ENCODE results near the gene USH2A.

USH2A gene

DNA sequence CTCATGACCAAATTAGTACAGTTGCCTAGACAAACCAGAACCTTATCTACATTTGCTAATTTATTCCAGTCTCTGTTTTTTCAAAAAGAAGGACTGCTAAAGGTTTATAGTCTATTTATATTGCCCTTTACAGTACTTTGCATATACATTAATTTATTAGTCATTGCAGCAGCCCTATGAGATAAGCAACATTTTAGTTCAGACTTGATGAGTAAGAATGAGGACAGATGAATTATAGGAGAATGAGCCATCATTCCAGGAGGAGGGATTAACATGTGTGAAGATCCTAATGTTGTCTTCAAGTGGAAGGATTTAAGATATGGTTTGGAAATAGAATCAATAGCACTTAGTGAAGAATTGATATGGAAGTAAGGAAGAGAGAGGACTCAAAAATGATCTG, 703.7 kb downstream of the USH2A start:
- no peak overlapping the region for H3K27ac ChIP-seq (ENCODE audit: low read depth, low read length)
- no peak overlapping the region for H3K9ac ChIP-seq (ENCODE audit: low read length)
- no peaks in the 10 kb centered on the region for H3K36me3 ChIP-seq (ENCODE audit: control insufficient read depth, insufficient read depth, low read length)
- no peaks in the 10 kb centered on the region for H3K4me1 ChIP-seq (ENCODE audit: control insufficient read depth, insufficient read depth, low read length)
- H3K27me3 ChIP-seq (ENCODE audit: control insufficient read depth, insufficient read depth, low read length), result no peaks in the 10 kb centered on the region
- no peak overlapping the region for H3K4me3 ChIP-seq (ENCODE audit: low read length)

DNA sequence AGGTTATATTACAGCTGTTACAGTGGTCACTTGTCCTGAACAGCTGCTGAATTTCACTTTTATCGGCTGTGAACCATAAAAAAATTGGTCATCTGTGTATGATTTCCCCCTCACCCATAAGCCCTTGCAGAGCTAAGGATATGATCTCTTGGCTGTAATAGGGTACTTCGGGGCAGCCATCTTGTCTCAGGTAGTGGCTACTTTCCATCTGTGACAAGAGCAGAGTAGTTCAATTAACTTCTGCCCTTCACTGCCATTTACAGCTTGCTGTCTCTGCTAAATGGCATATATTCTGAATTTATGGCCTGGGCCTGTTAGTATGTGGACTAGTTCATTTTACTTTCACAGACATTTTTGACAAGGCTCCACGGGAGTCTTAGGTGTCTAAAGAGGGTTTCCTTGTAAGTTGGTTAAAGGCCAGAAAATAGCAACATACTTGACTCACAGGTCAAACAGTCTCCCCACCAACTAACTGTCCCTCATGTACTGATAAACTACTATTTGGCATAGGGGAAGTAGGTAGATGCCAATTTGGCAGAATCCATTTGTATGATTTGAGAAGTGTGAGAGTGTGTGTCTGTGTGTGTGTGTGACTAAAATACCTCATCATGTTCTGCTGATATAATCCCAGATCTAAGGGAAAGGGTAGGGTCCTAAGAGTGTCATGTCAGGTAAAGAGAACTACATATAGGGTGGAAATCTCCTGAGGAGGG, 704.5 kb downstream of the USH2A start:
- H3K27ac ChIP-seq (ENCODE audit: low read depth, low read length), result no peak overlapping the region
- no peaks in the 10 kb centered on the region for H3K4me1 ChIP-seq (ENCODE audit: control insufficient read depth, insufficient read depth, low read length)
- no peaks in the 10 kb centered on the region for H3K36me3 ChIP-seq (ENCODE audit: control insufficient read depth, insufficient read depth, low read length)
- H3K27me3 ChIP-seq (ENCODE audit: control insufficient read depth, insufficient read depth, low read length), result no peaks in the 10 kb centered on the region
- H3K4me3 ChIP-seq (ENCODE audit: low read length), result no peak overlapping the region
- H3K9ac ChIP-seq (ENCODE audit: low read length), result no peak overlapping the region

- Histone ChIP-seq H3K4me3 (ENCODE audit: low read length) (no peak overlapping the region), H3K27me3 (ENCODE audit: control insufficient read depth, insufficient read depth, low read length) (no peaks in the 10 kb centered on the region), H3K9ac (ENCODE audit: low read length) (no peak overlapping the region), H3K27ac (ENCODE audit: low read depth, low read length) (no peak overlapping the region), H3K36me3 (ENCODE audit: control insufficient read depth, insufficient read depth, low read length) (no peaks in the 10 kb centered on the region), H3K4me1 (ENCODE audit: control insufficient read depth, insufficient read depth, low read length) (no peaks in the 10 kb centered on the region)
These were observed 705.4 kb downstream of the USH2A start for GRCh38 chr1:215717677-215718426.

DNA sequence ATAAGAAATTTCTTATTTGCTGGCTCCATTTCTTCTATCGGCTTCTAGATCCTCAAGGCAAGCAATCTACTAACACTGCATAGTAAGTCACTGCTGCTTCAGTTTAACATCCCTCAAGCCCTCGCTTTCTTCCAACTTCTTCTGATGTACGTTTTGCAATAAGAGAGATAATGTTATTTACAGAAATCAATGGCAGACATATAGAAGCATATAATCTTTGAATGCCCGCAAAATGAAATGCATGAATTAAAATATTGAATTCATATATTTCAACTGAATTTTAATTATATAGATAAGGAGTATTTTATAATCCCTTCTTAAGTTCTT, 712.4 kb downstream of the USH2A start:
- H3K9ac ChIP-seq (ENCODE audit: low read length), result no peak overlapping the region
- no peaks in the 10 kb centered on the region for H3K36me3 ChIP-seq (ENCODE audit: control insufficient read depth, insufficient read depth, low read length)
- H3K4me1 ChIP-seq (ENCODE audit: control insufficient read depth, insufficient read depth, low read length), result no peaks in the 10 kb centered on the region
- no peaks in the 10 kb centered on the region for H3K27me3 ChIP-seq (ENCODE audit: control insufficient read depth, insufficient read depth, low read length)
- H3K4me3 ChIP-seq (ENCODE audit: low read length), result no peak overlapping the region
- H3K27ac ChIP-seq (ENCODE audit: low read depth, low read length), result no peak overlapping the region

DNA sequence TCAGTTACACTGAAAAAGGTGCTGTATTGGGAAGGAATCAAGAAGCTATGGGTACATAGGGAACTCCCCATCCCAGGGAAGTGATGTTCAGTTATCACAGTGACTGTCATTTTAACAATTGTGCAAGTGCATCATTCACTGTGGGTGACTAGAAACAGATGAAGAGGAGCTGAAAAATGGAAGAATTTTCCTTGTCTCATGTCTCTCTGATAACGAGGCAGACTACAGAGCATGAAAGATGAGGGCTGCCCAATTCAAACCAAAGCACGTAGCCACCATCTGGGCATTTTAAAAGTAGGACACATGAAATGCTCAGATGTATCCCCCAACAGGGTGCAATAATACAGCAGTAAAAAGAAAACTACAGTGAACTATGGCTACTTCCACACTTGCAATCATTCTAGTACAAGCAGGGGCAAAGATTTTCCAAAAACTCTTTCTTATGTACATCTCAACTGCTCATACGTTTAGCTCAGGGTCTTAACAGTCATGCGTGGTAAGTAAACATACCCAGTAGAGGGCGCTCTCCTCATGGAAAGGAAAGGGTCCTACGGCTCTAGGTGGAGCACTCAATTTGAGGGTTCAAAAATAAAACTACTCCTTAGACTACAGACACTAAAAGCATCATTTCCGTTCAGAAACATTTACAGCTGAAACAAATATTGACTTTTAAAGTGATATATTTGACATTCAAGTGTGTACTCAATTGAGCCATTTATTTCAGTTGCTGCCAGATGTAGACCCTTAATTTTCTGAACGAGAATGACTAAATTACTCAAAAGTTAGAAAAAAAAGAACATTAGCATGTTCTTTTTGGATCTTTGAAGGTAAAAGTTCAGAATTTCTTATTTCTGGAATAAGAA, 713.0 kb downstream of the USH2A start:
- Histone ChIP-seq H3K36me3 (ENCODE audit: control insufficient read depth, insufficient read depth, low read length) (no peaks in the 10 kb centered on the region), H3K27me3 (ENCODE audit: control insufficient read depth, insufficient read depth, low read length) (no peaks in the 10 kb centered on the region), H3K9ac (ENCODE audit: low read length) (no peak overlapping the region), H3K27ac (ENCODE audit: low read depth, low read length) (no peak overlapping the region), H3K4me1 (ENCODE audit: control insufficient read depth, insufficient read depth, low read length) (no peaks in the 10 kb centered on the region), H3K4me3 (ENCODE audit: low read length) (no peak overlapping the region)

DNA sequence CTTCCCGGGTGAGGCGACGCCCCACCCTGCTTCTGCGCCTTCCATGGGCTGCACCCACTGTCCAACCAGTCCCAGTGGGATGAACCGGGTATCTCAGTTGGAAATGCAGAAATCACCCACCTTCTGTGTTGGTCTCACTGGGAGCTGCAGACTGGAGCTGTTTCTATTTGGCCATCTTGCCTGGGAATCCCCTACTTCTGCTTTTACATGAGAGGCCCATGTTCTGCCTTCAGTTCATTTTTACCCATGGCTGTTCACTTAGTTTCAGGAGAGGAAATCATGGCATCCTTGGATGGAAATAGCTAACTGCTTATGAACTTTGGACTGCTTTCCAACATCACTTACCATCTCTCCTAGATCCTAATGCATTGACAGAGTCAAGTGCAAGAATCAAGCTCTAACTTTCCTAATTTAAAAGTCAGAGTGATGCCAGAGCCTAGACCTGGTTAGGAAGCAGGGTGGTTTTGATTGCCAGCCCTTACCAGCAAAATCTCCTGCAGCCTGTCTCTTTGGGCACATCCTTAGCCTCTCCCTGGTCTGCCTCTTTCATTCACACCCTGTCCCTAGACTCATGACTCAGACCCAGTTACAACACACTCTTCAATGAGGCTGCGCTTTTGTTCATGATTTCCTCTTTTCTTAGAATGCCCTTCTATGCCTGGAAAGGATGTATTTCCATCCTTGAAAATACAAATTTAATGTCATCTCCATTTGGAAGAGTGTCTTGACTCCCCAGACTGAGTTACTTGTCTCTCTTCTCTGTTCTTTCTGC, 719.0 kb downstream of the USH2A start:
- H3K36me3 ChIP-seq (ENCODE audit: control insufficient read depth, insufficient read depth, low read length), result no peaks in the 10 kb centered on the region
- no peaks in the 10 kb centered on the region for H3K4me1 ChIP-seq (ENCODE audit: control insufficient read depth, insufficient read depth, low read length)
- H3K9ac ChIP-seq (ENCODE audit: low read length), result no peak overlapping the region
- H3K27me3 ChIP-seq (ENCODE audit: control insufficient read depth, insufficient read depth, low read length), result no peaks in the 10 kb centered on the region
- H3K4me3 ChIP-seq (ENCODE audit: low read length), result no peak overlapping the region
- no peak overlapping the region for H3K27ac ChIP-seq (ENCODE audit: low read depth, low read length)

DNA sequence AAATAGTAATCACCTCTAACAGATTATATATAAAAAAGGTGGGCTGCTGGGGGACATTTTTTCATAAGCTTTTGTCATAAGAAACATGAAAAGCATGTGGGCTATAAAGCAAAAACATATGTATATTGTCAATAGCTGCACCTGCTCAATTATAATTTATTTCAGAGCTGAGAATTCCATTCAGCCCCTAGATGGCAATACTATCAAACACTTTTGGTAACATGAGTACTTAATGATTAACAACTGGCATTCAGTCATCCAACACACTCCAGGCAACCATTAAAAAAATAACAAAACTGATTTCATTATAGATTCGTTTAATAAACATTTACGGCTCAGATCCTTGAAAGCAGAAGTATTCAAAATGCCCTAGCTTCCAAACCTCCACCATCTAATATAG, 741.0 kb downstream of the USH2A start:
- Histone ChIP-seq H3K9ac (ENCODE audit: low read length) (no peak overlapping the region), H3K4me3 (ENCODE audit: low read length) (no peak overlapping the region), H3K27me3 (ENCODE audit: control insufficient read depth, insufficient read depth, low read length) (no peaks in the 10 kb centered on the region), H3K27ac (ENCODE audit: low read depth, low read length) (no peak overlapping the region), H3K4me1 (ENCODE audit: control insufficient read depth, insufficient read depth, low read length) (no peaks in the 10 kb centered on the region), H3K36me3 (ENCODE audit: control insufficient read depth, insufficient read depth, low read length) (no peaks in the 10 kb centered on the region)

DNA sequence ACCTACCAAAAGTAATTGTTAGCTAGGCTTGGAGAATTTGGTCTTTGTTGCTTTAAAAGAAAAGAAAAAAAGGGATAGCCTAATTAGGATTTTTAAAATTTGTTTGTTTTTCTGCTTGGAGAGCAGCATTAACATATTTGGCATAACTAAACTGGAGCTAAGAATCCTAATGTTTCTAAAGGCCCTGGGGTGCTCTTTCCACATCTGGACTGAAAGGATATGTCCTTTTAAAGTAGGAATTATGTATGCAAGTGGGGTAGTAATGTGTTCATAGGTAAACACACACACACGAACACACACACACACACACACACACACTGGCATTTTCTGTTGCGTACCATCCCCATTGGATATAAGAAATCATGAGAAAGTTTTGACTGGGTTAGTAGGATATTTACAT, 742.2 kb downstream of the USH2A start:
- H3K4me3 ChIP-seq (ENCODE audit: low read length), result no peak overlapping the region
- H3K36me3 ChIP-seq (ENCODE audit: control insufficient read depth, insufficient read depth, low read length), result no peaks in the 10 kb centered on the region
- no peak overlapping the region for H3K9ac ChIP-seq (ENCODE audit: low read length)
- H3K27ac ChIP-seq (ENCODE audit: low read depth, low read length), result no peak overlapping the region
- no peaks in the 10 kb centered on the region for H3K4me1 ChIP-seq (ENCODE audit: control insufficient read depth, insufficient read depth, low read length)
- no peaks in the 10 kb centered on the region for H3K27me3 ChIP-seq (ENCODE audit: control insufficient read depth, insufficient read depth, low read length)

- no peaks in the 10 kb centered on the region for H3K36me3 ChIP-seq (ENCODE audit: control insufficient read depth, insufficient read depth, low read length)
- no peak overlapping the region for H3K27ac ChIP-seq (ENCODE audit: low read depth, low read length)
- H3K9ac ChIP-seq (ENCODE audit: low read length), result no peak overlapping the region
- H3K4me1 ChIP-seq (ENCODE audit: control insufficient read depth, insufficient read depth, low read length), result no peaks in the 10 kb centered on the region
- no peaks in the 10 kb centered on the region for H3K27me3 ChIP-seq (ENCODE audit: control insufficient read depth, insufficient read depth, low read length)
- no peak overlapping the region for H3K4me3 ChIP-seq (ENCODE audit: low read length)
These were observed 744.0 kb downstream of the USH2A start for GRCh38 chr1:215679231-215679630.

DNA sequence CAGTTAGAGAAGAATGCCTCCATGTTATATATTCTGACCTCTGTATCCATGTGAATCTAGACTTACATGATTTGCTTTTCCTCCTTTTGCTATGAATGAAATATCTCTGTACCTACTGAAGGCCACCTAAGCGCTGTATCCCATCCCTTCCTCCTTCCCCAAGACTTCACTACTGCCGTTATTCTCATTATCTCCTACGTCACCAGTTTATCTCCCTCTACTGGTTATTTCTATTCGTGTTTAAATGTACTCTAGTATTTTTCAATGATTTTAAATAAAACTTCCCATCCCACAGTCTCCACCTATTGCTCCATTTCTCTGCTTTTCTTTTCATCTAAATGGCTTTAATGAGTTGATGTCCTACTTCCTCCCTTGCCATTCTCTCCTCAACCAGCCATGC, 746.1 kb downstream of the USH2A start:
- no peak overlapping the region for H3K4me3 ChIP-seq (ENCODE audit: low read length)
- no peaks in the 10 kb centered on the region for H3K27me3 ChIP-seq (ENCODE audit: control insufficient read depth, insufficient read depth, low read length)
- H3K4me1 ChIP-seq (ENCODE audit: control insufficient read depth, insufficient read depth, low read length), result no peaks in the 10 kb centered on the region
- no peaks in the 10 kb centered on the region for H3K36me3 ChIP-seq (ENCODE audit: control insufficient read depth, insufficient read depth, low read length)
- H3K27ac ChIP-seq (ENCODE audit: low read depth, low read length), result no peak overlapping the region
- H3K9ac ChIP-seq (ENCODE audit: low read length), result no peak overlapping the region

GRCh38 chr1:215673943-215674342, 749.3 kb downstream of the USH2A start:
- Histone ChIP-seq H3K27me3 (ENCODE audit: control insufficient read depth, insufficient read depth, low read length) (no peaks in the 10 kb centered on the region), H3K27ac (ENCODE audit: low read depth, low read length) (no peak overlapping the region), H3K4me3 (ENCODE audit: low read length) (no peak overlapping the region), H3K36me3 (ENCODE audit: control insufficient read depth, insufficient read depth, low read length) (no peaks in the 10 kb centered on the region), H3K9ac (ENCODE audit: low read length) (no peak overlapping the region), H3K4me1 (ENCODE audit: control insufficient read depth, insufficient read depth, low read length) (no peaks in the 10 kb centered on the region)

DNA sequence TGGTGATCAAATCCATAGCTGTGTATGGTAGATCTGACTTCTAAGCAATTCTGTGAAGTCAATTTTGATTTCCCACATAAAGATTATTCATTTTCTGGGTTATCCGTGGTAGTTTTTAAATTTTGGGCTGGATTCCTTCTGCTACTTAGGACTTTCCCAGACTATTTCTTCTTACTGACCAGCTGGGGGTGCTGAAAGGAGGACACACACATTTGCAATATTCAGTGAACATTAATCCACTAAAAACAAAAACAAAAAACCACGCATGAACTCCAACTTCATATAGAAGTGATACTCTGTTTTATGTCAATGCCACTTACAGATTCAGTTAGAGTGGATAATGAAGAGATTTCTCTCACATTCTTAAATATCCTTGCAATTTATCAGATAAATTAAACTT, 750.8 kb downstream of the USH2A start:
- Histone ChIP-seq H3K9ac (ENCODE audit: low read length) (no peak overlapping the region), H3K27me3 (ENCODE audit: control insufficient read depth, insufficient read depth, low read length) (no peaks in the 10 kb centered on the region), H3K4me3 (ENCODE audit: low read length) (no peak overlapping the region), H3K27ac (ENCODE audit: low read depth, low read length) (no peak overlapping the region), H3K36me3 (ENCODE audit: control insufficient read depth, insufficient read depth, low read length) (no peaks in the 10 kb centered on the region), H3K4me1 (ENCODE audit: control insufficient read depth, insufficient read depth, low read length) (no peaks in the 10 kb centered on the region)

Measured in rectal smooth muscle tissue (tissue), 1 donor.